ENCODE results near the gene PCSK5.

- TF ChIP-seq CTCF (IDR thresholded peaks at IDR 0.05) (no peak), EZH2 (IDR thresholded peaks at IDR 0.05; ENCODE audit: borderline replicate concordance, insufficient read depth, low read depth, low read length, poor library complexity, severe bottlenecking) (no peak)
Observed at GRCh38 chr9:76155361-76155760, 264.9 kb downstream of the PCSK5 start.
